ENCODE measurements around the gene COMT. TPM values are rescaled to one million over a fixed set of nuclear protein-coding genes. Genes with fewer than 3 reads are reported as not detected.

The COMT gene
- total RNA-seq, 1 experiment from 2014 or later = 108 TPM

- no peak for TF ChIP-seq CTCF (IDR thresholded peaks at IDR 0.05)
- TF ChIP-seq POLR2AphosphoS5 (IDR thresholded peaks at IDR 0.05; ENCODE audit: low read depth, low read length) = no peak
- TF ChIP-seq REST (IDR thresholded peaks at IDR 0.05; ENCODE audit: insufficient read depth in 1 of 2, low read depth in 2 of 2, low read length in 1 of 2) = no peak
- no peak for TF ChIP-seq SIN3A (IDR thresholded peaks at IDR 0.05; ENCODE audit: borderline replicate concordance, insufficient read depth, low read depth, low read length)
- TF ChIP-seq TCF7L2 (IDR thresholded peaks at IDR 0.05; ENCODE audit: low read depth, low read length) = no peak
- H3K4me3 ChIP-seq (ENCODE audit: low read depth in 2 of 2, low read length in 2 of 2) = no peak overlapping the region
- in situ Hi-C loops (cut with HindIII; ENCODE audit: low pct_unique_long_range_greater_than_20kb, low sequenced_read_pairs) = no loop called here
- no peaks in the 10 kb centered on the region for H3K9me3 ChIP-seq (ENCODE audit: control insufficient read depth, insufficient read depth, low read depth, low read length)
- BruUV-seq (replicated peaks) = no TSS peak
- 0 out of 2 replicates have a peak, but pooled peaks cover 3% of the 10 kb centered on the region for H3K4me1 ChIP-seq (ENCODE audit: control insufficient read depth, insufficient read depth, low read length)
- no peak overlapping the region for H3K27ac ChIP-seq (ENCODE audit: low read length)
- ChIA-PET CTCF (no interaction called here), POLR2A (interaction anchor here (0.7 kb wide), 1 partner anchor 31 kb away, joined by 3 read pairs; no protein-coding TSS in a partner anchor)
- H3K27me3 ChIP-seq (ENCODE audit: control insufficient read depth, insufficient read depth, low read length) = no peaks in the 10 kb centered on the region
- H3K36me3 ChIP-seq (ENCODE audit: control insufficient read depth, insufficient read depth, low read length) = no peaks in the 10 kb centered on the region
- no peak for DNase-seq (ENCODE audit: low read depth, low spot score)
- ATAC-seq = no peak
- intact Hi-C loops (cut with micrococcal nuclease; ENCODE audit: unreplicated experiment) = no loop called here
These were observed 56.8 kb downstream of the COMT start for GRCh38 chr22:19998232-19998951.

GRCh38 chr22:19998991-19999820, 57.6 kb downstream of the COMT start:
- Histone ChIP-seq H3K4me1 (ENCODE audit: control insufficient read depth, insufficient read depth, low read length) (0 out of 2 replicates have a peak, but pooled peaks cover 3% of the 10 kb centered on the region), H3K27ac (ENCODE audit: low read length) (no peak overlapping the region), H3K27me3 (ENCODE audit: control insufficient read depth, insufficient read depth, low read length) (no peaks in the 10 kb centered on the region), H3K4me3 (ENCODE audit: low read depth in 2 of 2, low read length in 2 of 2) (no peak overlapping the region), H3K36me3 (ENCODE audit: control insufficient read depth, insufficient read depth, low read length) (no peaks in the 10 kb centered on the region), H3K9me3 (ENCODE audit: control insufficient read depth, insufficient read depth, low read depth, low read length) (peaks cover 7% of the 10 kb centered on the region; the same call in 1 of the 2 replicates)
- POLR2A ChIA-PET = no interaction called here
- BruUV-seq (replicated peaks) = no TSS peak
- DNase-seq (ENCODE audit: low read depth, low spot score) = no peak
- in situ Hi-C loops (cut with HindIII; ENCODE audit: low pct_unique_long_range_greater_than_20kb, low sequenced_read_pairs) (no loop called here), intact Hi-C loops (cut with micrococcal nuclease; ENCODE audit: unreplicated experiment) (no loop called here)
- no peak for TF ChIP-seq REST (IDR thresholded peaks at IDR 0.05; ENCODE audit: insufficient read depth in 1 of 2, low read depth in 2 of 2, low read length in 1 of 2)
- no peak for TF ChIP-seq SIN3A (IDR thresholded peaks at IDR 0.05; ENCODE audit: borderline replicate concordance, insufficient read depth, low read depth, low read length)
- TF ChIP-seq CTCF (IDR thresholded peaks at IDR 0.05) = no peak
- TF ChIP-seq TCF7L2 (IDR thresholded peaks at IDR 0.05; ENCODE audit: low read depth, low read length) = no peak
- TF ChIP-seq POLR2AphosphoS5 (IDR thresholded peaks at IDR 0.05; ENCODE audit: low read depth, low read length) = no peak
- ATAC-seq = no peak
- CTCF ChIA-PET = no interaction called here

Measured in Panc1 (cell line).